HUES6 (cell line): ENCODE results near the gene SPATA22.
"Not testable (repeated sequence)": the region's sequence is repeated elsewhere in the genome, so short reads cannot be mapped to it uniquely, and the experiment has no call there.

ENCODE experiments used
- H3K27ac ChIP-seq: 2 replicates; pipeline ENCODE4 v1.7.0; 2013; ENCODE audit warnings: low read depth, mild to moderate bottlenecking, low read length, inconsistent platforms
- H3K27me3 ChIP-seq: 2 replicates; pipeline ENCODE4 v1.6.1; 2013; ENCODE audit warnings: low read length; ENCODE audit not compliant: control insufficient read depth, insufficient read depth
- H3K36me3 ChIP-seq: 2 replicates; pipeline ENCODE4 v1.6.1; 2013; ENCODE audit warnings: low read length; ENCODE audit not compliant: control insufficient read depth, insufficient read depth
- H3K4me1 ChIP-seq: 2 replicates; pipeline ENCODE4 v1.6.1; 2013; ENCODE audit warnings: low read length; ENCODE audit not compliant: control insufficient read depth, insufficient read depth
- H3K4me3 ChIP-seq: 2 replicates; pipeline ENCODE4 v1.5.1; 2013; ENCODE audit warnings: low read depth, low read length
- H3K9ac ChIP-seq: one replicate; pipeline ENCODE4 v1.6.1; 2013; ENCODE audit warnings: mild to moderate bottlenecking, low read length
- H3K9me3 ChIP-seq: 2 replicates; pipeline ENCODE4 v1.6.1; 2013; ENCODE audit warnings: low read depth, low read length; ENCODE audit not compliant: control insufficient read depth, insufficient read depth

SPATA22 gene

GRCh38 chr17:3472137-3472536, 518 bp upstream of the SPATA22 start:
- H3K27ac ChIP-seq: no peak overlapping the region
- H3K36me3 ChIP-seq: no peaks in the 10 kb centered on the region
- H3K9ac ChIP-seq: no peak overlapping the region
- H3K4me3 ChIP-seq: no peak overlapping the region
- H3K4me1 ChIP-seq: peaks cover 9% of the 10 kb centered on the region
- H3K9me3 ChIP-seq: no peaks in the 10 kb centered on the region
- H3K27me3 ChIP-seq: no peaks in the 10 kb centered on the region

- no peaks in the 10 kb centered on the region for H3K4me1 ChIP-seq
- no peaks in the 10 kb centered on the region for H3K36me3 ChIP-seq
- no peaks in the 10 kb centered on the region for H3K9me3 ChIP-seq
- no peaks in the 10 kb centered on the region for H3K27me3 ChIP-seq
- H3K4me3 ChIP-seq: no peak overlapping the region
- H3K27ac ChIP-seq: no peak overlapping the region
- no peak overlapping the region for H3K9ac ChIP-seq
Observed at GRCh38 chr17:3469529-3469928, 2.1 kb downstream of the SPATA22 start.

GRCh38 chr17:3466355-3466754, 5.3 kb downstream of the SPATA22 start:
- not testable (repeated sequence) for H3K27ac ChIP-seq, H3K27me3 ChIP-seq, H3K9me3 ChIP-seq, H3K4me3 ChIP-seq, H3K4me1 ChIP-seq, H3K9ac ChIP-seq, H3K36me3 ChIP-seq

GRCh38 chr17:3448059-3448665, 23.5 kb downstream of the SPATA22 start:
- Histone ChIP-seq H3K9ac (no peak overlapping the region), H3K9me3 (no peaks in the 10 kb centered on the region; the same call in 1 of the 2 replicates), H3K27ac (no peak overlapping the region), H3K27me3 (no peaks in the 10 kb centered on the region), H3K4me3 (no peak overlapping the region), H3K36me3 (no peaks in the 10 kb centered on the region), H3K4me1 (no peaks in the 10 kb centered on the region)

- Histone ChIP-seq H3K36me3 (no peaks in the 10 kb centered on the region), H3K4me1 (no peaks in the 10 kb centered on the region), H3K4me3 (no peak overlapping the region), H3K9me3 (no peaks in the 10 kb centered on the region; the same call in 1 of the 2 replicates), H3K27me3 (no peaks in the 10 kb centered on the region), H3K9ac (no peak overlapping the region), H3K27ac (no peak overlapping the region)
Observed at GRCh38 chr17:3447625-3448024, 24.0 kb downstream of the SPATA22 start.

GRCh38 chr17:3440451-3440850, 31.2 kb downstream of the SPATA22 start:
- Histone ChIP-seq H3K9me3 (no peaks in the 10 kb centered on the region), H3K36me3 (no peaks in the 10 kb centered on the region)

GRCh38 chr17:3438368-3438767, 33.3 kb downstream of the SPATA22 start:
- Histone ChIP-seq H3K4me1 (no peaks in the 10 kb centered on the region; the same call in 1 of the 2 replicates), H3K9me3 (no peaks in the 10 kb centered on the region), H3K9ac (no peak overlapping the region), H3K27ac (no peak overlapping the region), H3K4me3 (no peak overlapping the region), H3K36me3 (no peaks in the 10 kb centered on the region), H3K27me3 (no peaks in the 10 kb centered on the region)

More at GRCh38 chr17:3440451-3440850, 31.2 kb downstream of the SPATA22 start:
- Histone ChIP-seq H3K9ac (no peak overlapping the region), H3K27ac (no peak overlapping the region), H3K4me1 (no peaks in the 10 kb centered on the region; the same call in 1 of the 2 replicates), H3K4me3 (no peak overlapping the region), H3K27me3 (no peaks in the 10 kb centered on the region)

GRCh38 chr17:3433741-3434140, 37.9 kb downstream of the SPATA22 start, which contains the start of gene OR1E2:
Gene OR1E2 (minus strand): TSS chr17:3433841. CDS start chr17:3433841, 0 bp downstream.
- Histone ChIP-seq H3K36me3 (no peaks in the 10 kb centered on the region), H3K27me3 (no peaks in the 10 kb centered on the region), H3K27ac (no peak within 1 kb of the TSS), H3K9me3 (no peaks in the 10 kb centered on the region), H3K4me3 (no peak within 1 kb of the TSS), H3K4me1 (no peaks in the 10 kb centered on the region; the same call in 1 of the 2 replicates), H3K9ac (no peak within 1 kb of the TSS)

GRCh38 chr17:3433215-3433614, 38.4 kb downstream of the SPATA22 start:
- not testable (repeated sequence) for H3K27ac ChIP-seq, H3K36me3 ChIP-seq, H3K27me3 ChIP-seq, H3K9ac ChIP-seq, H3K4me3 ChIP-seq, H3K4me1 ChIP-seq, H3K9me3 ChIP-seq

GRCh38 chr17:3418222-3418621, 53.4 kb downstream of the SPATA22 start:
- 0 out of 2 replicates have a peak, but pooled peaks cover 4% of the 10 kb centered on the region for H3K27me3 ChIP-seq
- H3K27ac ChIP-seq: no peak overlapping the region
- H3K9ac ChIP-seq: no peak overlapping the region
- no peak overlapping the region for H3K4me3 ChIP-seq
- H3K36me3 ChIP-seq: no peaks in the 10 kb centered on the region
- no peaks in the 10 kb centered on the region for H3K9me3 ChIP-seq
- H3K4me1 ChIP-seq: no peaks in the 10 kb centered on the region

GRCh38 chr17:3415610-3416009, 56.0 kb downstream of the SPATA22 start:
- no peaks in the 10 kb centered on the region for H3K4me1 ChIP-seq
- no peaks in the 10 kb centered on the region for H3K36me3 ChIP-seq
- no peak overlapping the region for H3K27ac ChIP-seq
- H3K9ac ChIP-seq: no peak overlapping the region
- H3K27me3 ChIP-seq: no peaks in the 10 kb centered on the region
- no peaks in the 10 kb centered on the region for H3K9me3 ChIP-seq
- H3K4me3 ChIP-seq: no peak overlapping the region
